Glutamatergic neuron (in vitro differentiated cells): ENCODE data around the gene SLC28A3. TPM values are rescaled to one million over a fixed set of nuclear protein-coding genes. Genes with fewer than 3 reads are reported as not detected.

Experiments used
- DNase-seq: peaks from one replicate; pipeline ENCODE4 v3.0.0; 2022
- H3K27ac Mint-ChIP-seq: one replicate; pipeline ENCODE4 v1.8.0; 2020; ENCODE audit warnings: mild to moderate bottlenecking, mixed read lengths, inconsistent platforms; ENCODE audit not compliant: unreplicated experiment
- H3K27me3 Mint-ChIP-seq: one replicate; pipeline ENCODE4 v1.8.0; 2020; ENCODE audit warnings: mild to moderate bottlenecking, moderate library complexity, mixed read lengths, inconsistent platforms; ENCODE audit not compliant: unreplicated experiment
- H3K36me3 Mint-ChIP-seq: one replicate; pipeline ENCODE4 v1.8.0; 2020; ENCODE audit warnings: mild to moderate bottlenecking, mixed read lengths, inconsistent platforms; ENCODE audit not compliant: unreplicated experiment
- H3K4me1 Mint-ChIP-seq: one replicate; pipeline ENCODE4 v1.8.0; 2020; ENCODE audit warnings: mild to moderate bottlenecking, low read depth, mixed read lengths, inconsistent platforms; ENCODE audit not compliant: unreplicated experiment
- H3K4me3 Mint-ChIP-seq: one replicate; pipeline ENCODE4 v1.8.0; 2020; ENCODE audit warnings: mild to moderate bottlenecking, mixed read lengths, inconsistent platforms; ENCODE audit not compliant: unreplicated experiment
- H3K9me3 Mint-ChIP-seq: one replicate; pipeline ENCODE4 v1.8.0; 2020; ENCODE audit warnings: mild to moderate bottlenecking, moderate library complexity, mixed read lengths, inconsistent platforms; ENCODE audit not compliant: unreplicated experiment
- total RNA-seq: library from RNA; stranded (reverse); fragmentation: NEBNext Ultra II Directional; extraction: Animal tissue kit (Norgen Biotek cat#: 25700); gene quantifications from one replicate; pipeline ENCODE4 v1.2.1, GENCODE V29; 2021; ENCODE audit not compliant: unreplicated experiment
- TF ChIP-seq, protein P1 (sequence below): fragments of 200-600 bp; sonication (generic); IDR thresholded peaks from one replicate; pipeline ENCODE4 v1.5.0; 2021; ENCODE audit not compliant: partially characterized antibody, unreplicated experiment

The SLC28A3 gene
- total RNA-seq, 1 donor from 2014 or later, result not detected

DNA sequence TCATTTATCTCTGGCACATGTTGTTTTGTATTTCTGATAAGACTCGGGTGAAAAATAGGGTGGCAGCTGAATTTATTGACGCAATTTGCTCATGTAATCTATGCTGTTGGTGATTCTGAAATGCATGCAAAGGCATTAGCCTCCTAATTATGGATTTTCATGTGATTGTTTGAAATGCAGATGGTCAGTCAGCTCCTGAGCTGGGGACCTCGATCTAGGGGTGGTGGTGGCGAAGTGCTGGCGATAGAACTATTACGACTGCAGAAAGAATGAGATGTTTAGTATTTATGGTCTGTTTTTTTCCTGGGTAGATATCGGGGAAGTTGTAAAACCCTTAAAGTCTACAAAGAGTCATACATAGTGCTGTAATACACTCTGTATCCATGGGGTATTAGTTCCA is 88.6 kb downstream of the SLC28A3 start:
- Mint-ChIP-seq H3K36me3 (peaks cover 5% of the 10 kb centered on the region), H3K27ac (no peak overlapping the region), H3K27me3 (no peaks in the 10 kb centered on the region), H3K4me3 (no peak overlapping the region), H3K9me3 (no peaks in the 10 kb centered on the region), H3K4me1 (peaks cover 25% of the 10 kb centered on the region)
- TF ChIP-seq, protein P1, sequence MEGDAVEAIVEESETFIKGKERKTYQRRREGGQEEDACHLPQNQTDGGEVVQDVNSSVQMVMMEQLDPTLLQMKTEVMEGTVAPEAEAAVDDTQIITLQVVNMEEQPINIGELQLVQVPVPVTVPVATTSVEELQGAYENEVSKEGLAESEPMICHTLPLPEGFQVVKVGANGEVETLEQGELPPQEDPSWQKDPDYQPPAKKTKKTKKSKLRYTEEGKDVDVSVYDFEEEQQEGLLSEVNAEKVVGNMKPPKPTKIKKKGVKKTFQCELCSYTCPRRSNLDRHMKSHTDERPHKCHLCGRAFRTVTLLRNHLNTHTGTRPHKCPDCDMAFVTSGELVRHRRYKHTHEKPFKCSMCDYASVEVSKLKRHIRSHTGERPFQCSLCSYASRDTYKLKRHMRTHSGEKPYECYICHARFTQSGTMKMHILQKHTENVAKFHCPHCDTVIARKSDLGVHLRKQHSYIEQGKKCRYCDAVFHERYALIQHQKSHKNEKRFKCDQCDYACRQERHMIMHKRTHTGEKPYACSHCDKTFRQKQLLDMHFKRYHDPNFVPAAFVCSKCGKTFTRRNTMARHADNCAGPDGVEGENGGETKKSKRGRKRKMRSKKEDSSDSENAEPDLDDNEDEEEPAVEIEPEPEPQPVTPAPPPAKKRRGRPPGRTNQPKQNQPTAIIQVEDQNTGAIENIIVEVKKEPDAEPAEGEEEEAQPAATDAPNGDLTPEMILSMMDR, result no peak
- no peak for DNase-seq

DNA sequence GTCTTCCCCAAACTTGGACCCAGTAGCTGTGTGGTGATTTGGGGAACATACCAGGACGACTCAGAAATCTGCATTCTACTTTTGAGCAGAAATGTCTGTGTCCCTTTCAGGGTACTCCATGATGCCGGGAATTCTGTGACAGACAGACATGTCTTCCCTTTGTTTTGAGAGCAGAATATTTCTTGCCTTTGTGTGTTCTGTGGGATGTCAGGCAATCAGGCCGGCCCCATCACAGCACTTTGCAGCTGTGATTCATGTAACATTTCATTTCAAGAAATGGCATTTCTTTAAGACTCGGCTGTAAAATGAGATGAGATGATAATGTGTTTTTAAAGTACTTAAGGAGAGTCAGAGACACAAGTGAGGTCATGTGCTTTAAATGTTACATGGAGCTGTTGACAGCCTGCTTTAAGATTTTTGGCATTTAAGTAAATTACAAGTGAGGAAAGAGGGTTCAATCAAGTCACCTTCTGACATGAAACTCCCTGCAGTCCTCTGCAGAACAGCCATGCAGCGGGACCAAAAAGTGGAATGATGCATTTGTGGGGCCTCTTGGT is 98.7 kb downstream of the SLC28A3 start:
- Mint-ChIP-seq H3K4me3 (no peak overlapping the region), H3K36me3 (peaks cover 22% of the 10 kb centered on the region), H3K27me3 (peaks cover 2% of the 10 kb centered on the region), H3K9me3 (peaks cover 4% of the 10 kb centered on the region), H3K4me1 (peaks cover 10% of the 10 kb centered on the region), H3K27ac (peak overlapping the region; percentile 44)
- no peak for DNase-seq
- TF ChIP-seq, protein P1, result no peak

DNA sequence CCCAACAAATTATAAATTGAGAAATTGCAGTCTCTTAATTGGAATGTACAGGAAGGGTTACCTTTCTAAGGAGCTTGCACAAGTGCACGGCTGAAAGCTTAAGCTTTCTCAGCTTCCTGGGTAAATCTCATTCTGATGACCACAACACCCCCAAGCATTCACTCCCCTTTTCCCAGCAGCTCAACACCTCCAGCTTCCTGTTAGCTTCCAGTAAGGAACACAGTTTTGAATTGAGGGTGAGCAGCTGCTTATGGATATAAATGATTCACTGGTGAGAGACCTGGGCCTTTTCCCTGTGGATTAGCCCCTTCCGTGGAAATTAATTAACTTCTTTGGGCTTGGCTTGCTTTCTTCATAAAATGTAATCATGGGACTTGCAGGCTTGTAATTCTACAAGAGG is 101.2 kb downstream of the SLC28A3 start:
- peaks cover 33% of the 10 kb centered on the region for H3K4me1 Mint-ChIP-seq
- peaks cover 22% of the 10 kb centered on the region for H3K36me3 Mint-ChIP-seq
- H3K27ac Mint-ChIP-seq, result no peak overlapping the region
- H3K27me3 Mint-ChIP-seq, result peaks cover 6% of the 10 kb centered on the region
- no peak for DNase-seq
- H3K4me3 Mint-ChIP-seq, result no peak overlapping the region
- TF ChIP-seq, protein P1, result no peak
- peaks cover 10% of the 10 kb centered on the region for H3K9me3 Mint-ChIP-seq

DNA sequence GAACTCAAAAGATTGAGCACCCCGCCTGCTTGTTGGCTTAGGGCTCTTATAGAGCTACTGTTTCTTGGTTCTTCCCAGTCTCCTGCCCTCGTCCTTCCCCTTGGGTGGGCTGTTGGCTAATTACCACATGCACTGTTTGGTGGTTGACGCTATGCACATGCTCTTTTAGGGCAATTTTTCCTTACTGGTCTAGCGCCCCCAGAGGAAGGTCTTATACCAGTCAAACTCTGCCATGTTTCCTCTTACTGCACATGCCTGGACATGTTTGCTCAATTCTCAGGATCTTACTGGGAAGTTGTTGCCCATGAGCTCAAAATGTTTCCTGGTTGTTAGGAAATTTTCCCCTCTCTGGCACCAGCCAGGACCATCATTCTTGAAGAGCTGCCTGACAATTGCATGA is 101.9 kb downstream of the SLC28A3 start:
- Mint-ChIP-seq H3K4me1 (peaks cover 37% of the 10 kb centered on the region), H3K4me3 (no peak overlapping the region), H3K27me3 (peaks cover 6% of the 10 kb centered on the region), H3K9me3 (peaks cover 10% of the 10 kb centered on the region), H3K27ac (no peak overlapping the region), H3K36me3 (peaks cover 22% of the 10 kb centered on the region)
- no peak for DNase-seq
- TF ChIP-seq, protein P1, result no peak

DNA sequence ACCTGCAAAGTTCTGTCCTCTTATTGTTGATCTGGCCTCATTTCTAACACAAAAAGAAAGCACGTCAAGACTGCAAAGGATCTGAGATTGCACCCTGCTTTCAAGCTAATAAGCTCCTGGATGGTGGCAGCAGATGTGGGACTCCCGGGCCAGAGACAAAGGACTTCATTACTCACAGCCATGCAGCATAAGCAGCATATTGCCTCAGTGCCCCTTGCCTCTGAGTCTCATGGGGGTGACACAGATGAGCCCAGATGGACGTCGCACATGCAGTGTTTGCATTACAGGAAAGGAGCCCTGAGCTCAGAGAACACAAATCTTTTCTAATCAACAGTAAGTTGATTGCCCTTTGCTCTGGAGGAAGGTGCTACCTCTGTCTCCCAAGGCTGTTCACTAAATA is 105.0 kb downstream of the SLC28A3 start:
- peak overlapping the region; percentile 73 for H3K4me3 Mint-ChIP-seq
- H3K27ac Mint-ChIP-seq, result peak overlapping the region; percentile 98
- DNase-seq, result peak; percentile 80
- H3K9me3 Mint-ChIP-seq, result peaks cover 10% of the 10 kb centered on the region
- H3K4me1 Mint-ChIP-seq, result peaks cover 62% of the 10 kb centered on the region
- peaks cover 6% of the 10 kb centered on the region for H3K27me3 Mint-ChIP-seq
- H3K36me3 Mint-ChIP-seq, result peaks cover 22% of the 10 kb centered on the region
- TF ChIP-seq, protein P1, result no peak
